Measurements from ENCODE around the gene FAM149A.

The FAM149A gene

DNA sequence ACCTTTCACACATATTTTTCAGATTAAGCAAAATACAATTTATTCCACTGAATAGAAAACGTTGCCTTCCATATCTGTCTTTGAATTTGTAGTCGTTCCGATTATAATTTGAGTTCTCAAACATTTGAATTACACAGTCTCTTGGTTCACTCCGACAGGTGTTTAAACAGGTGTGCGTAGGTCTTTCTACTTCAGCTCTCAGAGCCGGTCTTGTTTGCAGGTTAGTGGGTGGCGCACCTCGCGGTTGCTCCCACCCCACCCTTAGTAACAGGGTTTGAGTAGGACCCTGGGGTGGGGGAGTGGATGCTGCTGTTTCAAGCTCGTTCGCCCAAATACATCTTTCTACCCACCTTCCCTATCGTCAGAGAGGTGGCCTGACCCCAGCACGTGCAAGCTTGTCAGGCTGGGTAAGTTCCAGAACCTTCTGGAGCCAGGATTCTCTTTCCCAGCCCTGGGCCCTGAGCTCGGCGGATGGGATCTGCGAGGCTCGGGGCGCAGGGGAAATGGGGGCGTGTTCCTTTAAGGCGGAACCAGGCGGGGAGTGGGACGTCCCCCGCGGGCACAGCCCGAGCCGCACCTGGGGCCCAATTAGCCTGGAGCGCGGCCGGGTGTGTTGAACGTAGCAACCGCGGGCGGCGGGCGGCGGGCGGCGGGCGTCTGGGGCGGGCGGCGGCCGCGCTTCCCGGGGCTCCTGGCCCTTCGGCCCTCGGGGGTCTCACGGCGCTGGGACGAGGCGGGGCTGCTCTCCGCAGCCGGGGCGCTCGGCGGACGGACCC is at the start of gene FAM149A:
FAM149A (plus strand) TSS at position 591 of the 776 bp plus-strand sequence.
- peak; percentile 83 for DNase-seq (ENCODE audit: low spot score)

DNA sequence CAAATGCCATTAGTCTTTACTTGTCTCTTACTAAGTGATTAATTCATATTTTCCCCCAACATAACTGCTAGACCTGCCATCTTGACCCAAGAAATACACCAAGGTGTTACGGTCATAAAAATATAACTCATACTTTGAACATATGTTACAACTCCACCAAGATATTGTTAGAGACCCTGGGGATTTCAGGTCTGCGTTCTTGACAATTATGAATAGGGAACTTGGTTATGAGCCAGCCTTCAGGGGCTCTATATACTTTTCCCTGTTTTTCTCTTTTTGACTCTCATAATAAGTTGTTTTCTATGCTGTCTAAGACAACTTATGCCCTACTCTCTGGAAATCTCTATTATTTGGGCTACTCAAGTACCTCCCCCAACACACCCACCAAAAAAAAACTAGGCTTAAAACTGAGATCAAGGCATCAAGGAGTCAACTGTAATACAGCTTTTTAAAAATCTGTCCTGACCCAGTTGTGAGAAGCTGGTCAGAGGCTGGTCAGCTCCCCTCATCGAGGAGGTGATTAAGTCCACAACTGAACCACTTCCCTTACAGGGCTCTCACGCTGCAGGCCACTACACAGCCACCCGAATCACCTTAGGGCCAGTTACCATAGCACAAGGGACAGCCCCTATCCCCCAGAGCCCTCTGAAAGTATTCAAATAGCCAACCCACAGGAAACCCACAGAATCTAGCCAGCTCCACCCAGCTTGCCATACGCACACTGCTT is 46.1 kb upstream of the FAM149A start:
- TF ChIP-seq, protein P1, sequence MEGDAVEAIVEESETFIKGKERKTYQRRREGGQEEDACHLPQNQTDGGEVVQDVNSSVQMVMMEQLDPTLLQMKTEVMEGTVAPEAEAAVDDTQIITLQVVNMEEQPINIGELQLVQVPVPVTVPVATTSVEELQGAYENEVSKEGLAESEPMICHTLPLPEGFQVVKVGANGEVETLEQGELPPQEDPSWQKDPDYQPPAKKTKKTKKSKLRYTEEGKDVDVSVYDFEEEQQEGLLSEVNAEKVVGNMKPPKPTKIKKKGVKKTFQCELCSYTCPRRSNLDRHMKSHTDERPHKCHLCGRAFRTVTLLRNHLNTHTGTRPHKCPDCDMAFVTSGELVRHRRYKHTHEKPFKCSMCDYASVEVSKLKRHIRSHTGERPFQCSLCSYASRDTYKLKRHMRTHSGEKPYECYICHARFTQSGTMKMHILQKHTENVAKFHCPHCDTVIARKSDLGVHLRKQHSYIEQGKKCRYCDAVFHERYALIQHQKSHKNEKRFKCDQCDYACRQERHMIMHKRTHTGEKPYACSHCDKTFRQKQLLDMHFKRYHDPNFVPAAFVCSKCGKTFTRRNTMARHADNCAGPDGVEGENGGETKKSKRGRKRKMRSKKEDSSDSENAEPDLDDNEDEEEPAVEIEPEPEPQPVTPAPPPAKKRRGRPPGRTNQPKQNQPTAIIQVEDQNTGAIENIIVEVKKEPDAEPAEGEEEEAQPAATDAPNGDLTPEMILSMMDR (IDR thresholded peaks at IDR 0.05; ENCODE audit: extremely low read depth, missing control alignments), result no peak
- DNase-seq (ENCODE audit: low spot score), result peak; percentile 83

More for the DNA sequence above, at the start of gene FAM149A:
- TF ChIP-seq, protein P1 (IDR thresholded peaks at IDR 0.05; ENCODE audit: extremely low read depth, missing control alignments), result no peak

DNA sequence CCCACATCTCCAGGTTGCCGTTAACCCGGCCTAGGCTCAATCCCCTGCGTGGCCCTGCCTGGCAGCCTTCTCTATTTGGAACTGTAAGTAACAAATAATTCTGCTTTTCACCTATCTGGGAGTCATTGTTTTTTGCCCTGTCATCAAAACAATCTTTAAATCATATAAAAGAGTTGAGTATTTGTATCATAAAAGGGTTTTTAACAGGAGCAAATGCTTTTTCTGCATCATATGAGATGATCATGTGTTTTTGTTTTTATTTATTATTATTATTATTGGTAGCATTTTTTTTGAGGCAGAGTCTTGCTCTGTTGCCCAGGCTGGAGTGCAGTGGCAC is 45.6 kb upstream of the FAM149A start:
- TF ChIP-seq, protein P1 (IDR thresholded peaks at IDR 0.05; ENCODE audit: extremely low read depth, missing control alignments), result no peak
- DNase-seq (ENCODE audit: low spot score), result no peak

DNA sequence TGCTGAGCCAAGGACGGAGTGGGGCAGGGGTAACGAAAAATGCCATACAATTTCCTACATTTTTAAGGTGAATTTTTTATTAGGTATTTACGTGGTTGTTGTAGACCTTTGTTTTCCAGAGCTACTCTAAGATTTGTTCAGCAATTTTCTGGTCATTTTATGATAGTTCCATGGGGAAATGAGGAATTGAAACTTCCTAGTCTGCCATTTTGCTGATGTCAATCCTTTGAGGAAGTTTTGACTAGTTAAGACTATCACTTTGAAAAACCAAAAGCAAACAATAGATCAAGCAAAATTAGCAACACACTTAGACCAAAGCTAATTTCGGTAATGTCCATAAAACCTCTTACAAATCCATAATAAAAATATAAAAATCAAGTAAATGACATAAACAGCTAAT is 42.6 kb upstream of the FAM149A start:
- DNase-seq (ENCODE audit: low spot score), result no peak

DNA sequence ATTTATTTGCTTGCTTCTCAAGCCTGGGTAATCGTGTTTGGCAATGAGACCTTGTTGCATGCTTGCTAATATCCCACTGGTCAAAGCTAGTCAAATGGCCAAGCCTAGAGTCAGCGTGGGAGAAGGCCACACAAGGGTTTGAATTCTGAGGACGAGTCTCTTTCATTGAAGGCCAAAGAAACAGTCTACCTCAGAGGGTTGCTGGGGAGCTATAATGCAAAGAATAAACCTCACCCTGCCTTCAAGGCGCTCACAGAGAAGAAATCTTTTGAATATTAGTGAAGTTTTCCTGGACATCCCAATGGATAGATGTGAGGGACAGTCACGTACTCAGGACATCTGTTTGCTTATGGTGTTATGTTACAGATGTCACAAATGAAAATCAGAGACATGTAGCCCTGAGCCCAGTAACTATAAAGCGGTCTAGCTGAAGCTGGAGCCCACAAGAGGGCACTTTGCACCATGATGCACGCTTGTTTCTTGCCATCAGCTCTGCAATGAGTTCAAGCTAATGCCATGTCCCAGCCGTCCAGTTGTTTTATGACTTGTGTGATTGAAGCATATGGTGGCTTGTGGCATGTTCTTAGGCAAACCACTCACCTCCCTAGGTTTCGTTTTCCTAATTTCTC is 36.6 kb upstream of the FAM149A start:
- TF ChIP-seq, protein P1 (IDR thresholded peaks at IDR 0.05; ENCODE audit: extremely low read depth, missing control alignments), result peak; percentile 38
- peak; percentile 42 for DNase-seq (ENCODE audit: low spot score)

More for the DNA sequence above, 42.6 kb upstream of the FAM149A start:
- TF ChIP-seq, protein P1 (IDR thresholded peaks at IDR 0.05; ENCODE audit: extremely low read depth, missing control alignments), result no peak

DNA sequence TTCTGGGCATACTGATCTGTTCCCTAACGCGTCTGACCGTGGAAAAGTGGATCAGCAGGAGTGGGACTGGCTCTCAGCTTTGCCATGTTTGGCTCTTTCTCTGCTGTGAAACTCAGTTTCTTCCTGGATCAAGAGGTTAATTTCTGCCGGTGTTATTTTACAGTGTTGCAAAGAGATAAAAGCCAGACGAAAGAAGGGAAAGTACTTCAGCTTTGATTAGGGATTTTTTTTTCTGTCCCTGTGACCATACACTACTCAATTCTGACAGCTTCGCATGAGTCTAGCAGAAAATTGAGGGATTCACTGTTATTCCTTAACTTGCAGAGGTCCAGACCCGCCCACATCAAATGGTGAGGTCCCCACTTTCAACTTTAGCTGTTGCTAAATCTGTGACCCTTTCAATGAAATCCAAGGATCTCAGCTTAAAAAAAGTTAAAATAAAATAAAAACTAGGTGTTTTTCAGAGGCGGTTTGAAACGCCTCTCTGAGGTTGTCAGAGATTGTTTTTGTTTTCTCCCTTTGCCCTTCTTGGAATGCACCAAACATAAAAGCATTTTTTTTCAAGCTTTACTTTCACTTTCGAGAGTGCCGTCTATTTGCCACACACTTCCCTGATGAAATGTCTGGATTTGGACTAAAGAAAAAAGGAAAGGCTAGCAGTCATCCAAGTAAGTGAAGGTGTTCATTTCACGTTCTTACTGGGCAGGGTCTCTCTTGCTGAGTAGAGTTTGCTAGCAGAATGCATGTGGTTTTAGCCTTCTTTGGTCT is 35.7 kb upstream of the FAM149A start, which contains the start of gene TLR3:
TLR3 (plus strand) TSS at position 576 of the 768 bp plus-strand sequence. CDS start 7,464 bp downstream, outside the sequence.
- TF ChIP-seq, protein P1 (IDR thresholded peaks at IDR 0.05; ENCODE audit: extremely low read depth, missing control alignments), result no peak
- DNase-seq (ENCODE audit: low spot score), result no peak
